Activated CD4-positive, alpha-beta T cell treated with anti-CD3 and anti-CD28 coated beads, Interleukin-2, amount 50 U/mL, for 1 hour (primary cell): ENCODE results near the gene FFAR4.

ENCODE experiments used
- DNase-seq: peaks from one replicate; pipeline ENCODE4 v3.0.0-alpha.2; 2020

FFAR4 gene

DNA sequence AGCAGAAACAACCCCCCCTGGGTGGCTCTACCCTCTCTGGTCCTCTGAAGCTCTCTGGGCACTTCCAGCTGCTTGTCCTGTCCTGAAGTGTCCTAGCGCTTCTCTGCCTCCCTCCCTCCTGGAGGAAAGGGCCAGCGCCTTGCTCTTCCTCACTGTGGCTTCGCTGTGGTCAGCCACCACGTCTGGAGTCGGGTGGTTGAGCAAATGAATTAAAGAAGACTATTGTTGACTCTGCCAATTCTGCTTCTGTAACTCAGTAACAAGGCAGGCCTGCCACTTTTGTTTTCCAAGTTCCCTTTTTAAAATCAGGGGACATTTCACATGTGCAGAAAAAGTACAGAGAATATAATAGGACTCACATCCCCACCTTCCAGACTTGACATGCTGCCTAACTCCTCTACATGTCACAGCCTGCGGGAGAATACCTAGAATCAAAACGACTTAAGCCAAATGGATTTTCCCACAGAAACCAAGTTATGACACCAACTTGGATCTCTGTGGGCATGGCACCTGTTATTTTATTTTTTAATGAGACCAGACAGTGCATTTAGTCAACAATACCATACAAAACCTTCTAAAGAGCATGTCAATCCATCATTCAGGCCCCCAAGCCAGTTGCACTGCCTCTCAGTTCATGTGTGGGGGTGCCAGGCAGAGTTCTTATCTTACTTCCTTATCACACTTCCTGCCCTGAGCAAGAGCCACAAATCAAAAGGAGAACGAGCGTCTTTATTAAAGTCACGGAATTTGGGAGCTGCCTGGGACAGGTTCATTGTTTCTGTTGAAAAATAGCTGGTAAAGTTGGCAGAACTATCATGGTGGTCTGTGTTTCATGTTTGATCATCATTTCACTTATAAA lies 6.8 kb downstream of the FFAR4 start:
- no peak for DNase-seq

DNA sequence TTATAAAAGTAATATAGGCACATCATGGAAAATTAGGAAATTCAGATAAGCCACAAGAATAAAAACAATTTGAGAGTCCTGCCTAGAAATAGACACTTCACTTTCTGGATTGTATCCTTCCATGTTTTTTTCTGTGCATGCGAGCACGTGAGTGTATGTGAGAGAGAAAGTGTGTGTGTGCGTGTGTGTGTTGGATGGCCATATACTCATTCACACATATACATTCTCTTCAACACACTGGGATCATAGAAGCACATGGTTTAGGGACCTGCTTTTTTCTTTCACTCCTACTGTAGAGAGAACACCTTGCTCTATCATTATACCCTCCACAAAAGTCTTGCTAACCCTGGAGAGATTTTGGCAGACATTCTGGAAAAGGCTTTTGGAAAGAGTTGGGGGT lies 7.5 kb downstream of the FFAR4 start:
- DNase-seq: no peak

DNA sequence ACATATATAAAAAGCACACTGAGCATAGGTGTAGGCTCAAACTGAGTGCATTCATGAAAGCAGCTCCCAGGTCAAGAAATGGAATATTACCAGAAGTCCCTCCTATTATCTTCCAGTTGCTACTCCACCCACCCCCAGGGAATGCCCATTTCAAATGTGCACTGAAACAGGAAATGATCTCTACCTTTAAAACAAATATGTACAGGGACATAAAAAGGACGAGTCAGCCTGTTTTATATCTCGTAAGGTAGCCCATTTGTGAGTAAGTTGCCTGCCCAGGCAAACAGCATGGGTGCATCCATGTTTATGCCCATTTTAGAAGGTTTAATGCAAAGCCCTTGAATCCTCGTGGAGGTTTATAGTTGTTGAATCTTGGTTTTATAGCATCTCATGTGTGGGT lies 10.4 kb downstream of the FFAR4 start:
- no peak for DNase-seq

DNA sequence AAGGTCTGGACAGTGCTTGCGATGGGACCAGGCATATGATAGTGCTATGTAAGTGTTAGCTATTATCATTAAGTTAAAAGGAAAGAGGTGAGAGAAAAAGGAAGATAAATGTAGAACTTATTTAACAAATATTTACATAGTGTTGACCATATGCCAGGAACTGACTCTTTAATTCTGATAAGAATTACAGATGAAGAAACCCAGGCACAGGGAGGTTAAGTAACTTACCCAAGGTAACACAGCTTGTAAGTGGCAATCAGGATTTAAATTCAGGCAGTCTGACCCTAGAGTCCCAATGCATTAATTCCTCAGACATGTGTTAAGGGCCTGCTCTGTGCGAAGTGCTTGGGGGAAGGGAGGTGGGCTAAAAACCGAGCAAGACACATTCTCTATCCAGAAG lies 11.1 kb downstream of the FFAR4 start:
- no peak for DNase-seq

DNA sequence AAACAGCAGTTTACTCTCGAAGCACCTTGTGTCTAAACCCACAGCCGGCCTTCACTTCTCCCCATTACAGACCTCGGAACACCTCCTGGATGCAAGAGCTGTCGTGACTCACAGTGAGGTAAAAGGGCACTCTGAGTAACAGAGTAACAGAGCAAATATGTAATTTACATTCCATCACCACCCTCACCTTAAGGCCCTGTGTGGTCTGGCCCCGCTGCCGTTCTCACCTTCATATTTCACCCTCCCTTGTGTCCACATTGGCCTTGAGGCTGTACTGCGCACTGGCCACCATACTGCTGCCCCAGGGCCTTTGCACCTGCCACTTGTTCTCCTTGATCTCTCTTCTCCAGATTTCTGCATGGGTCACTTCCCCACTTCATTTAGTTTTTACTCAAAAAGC lies 12.6 kb downstream of the FFAR4 start:
- no peak for DNase-seq

DNA sequence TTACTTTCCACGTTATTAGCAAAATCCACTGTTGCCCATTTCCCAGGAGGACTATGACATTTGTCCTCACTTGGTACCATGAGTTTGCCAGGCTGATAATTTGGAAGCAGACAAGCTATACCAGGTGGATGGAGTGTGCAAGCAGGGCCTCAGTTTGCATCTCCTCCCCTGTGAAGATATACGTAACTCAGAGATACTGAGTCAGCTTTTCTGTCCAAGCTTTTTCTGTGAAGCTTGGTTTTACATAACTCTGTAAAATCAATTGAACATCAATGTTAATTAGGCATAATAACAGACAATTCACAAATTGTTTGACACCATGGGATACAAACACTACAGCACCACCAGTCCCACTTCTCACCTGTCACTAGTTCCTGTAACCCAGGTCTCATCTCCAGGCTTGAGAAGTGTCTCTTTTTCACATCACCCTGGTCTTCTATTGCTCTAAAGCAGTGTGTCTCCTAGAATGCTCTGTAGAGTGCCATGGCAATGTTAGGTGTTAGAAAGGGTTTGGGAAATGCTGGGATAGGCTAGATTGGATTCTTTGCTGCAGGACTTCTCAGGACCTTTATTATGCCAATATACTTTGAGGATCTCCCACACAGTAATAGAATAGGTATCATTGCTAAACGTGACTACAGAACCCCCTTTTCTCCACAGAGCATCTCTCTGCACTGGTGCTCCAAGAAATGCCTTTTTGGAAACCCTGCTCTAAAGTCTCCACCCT lies 13.7 kb downstream of the FFAR4 start:
- DNase-seq: no peak

DNA sequence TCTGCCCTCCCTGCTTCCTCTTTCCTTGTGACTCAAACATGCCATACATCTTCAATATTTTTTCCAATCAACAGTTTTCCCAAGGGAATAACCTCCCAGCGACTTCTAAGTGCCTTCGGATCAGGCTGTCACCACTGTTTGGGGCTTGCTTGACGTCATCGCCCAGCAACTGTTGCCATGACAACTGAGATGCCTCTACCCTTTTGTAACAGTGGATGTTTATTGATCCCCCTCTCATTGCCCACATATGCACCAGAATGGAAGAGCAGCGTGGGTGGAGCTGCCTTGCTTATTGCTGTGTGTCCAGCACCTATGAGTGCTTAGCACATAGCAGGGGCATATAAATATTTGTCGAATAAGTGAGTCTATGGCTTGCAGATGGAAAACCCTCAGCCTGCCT lies 14.4 kb downstream of the FFAR4 start:
- DNase-seq: no peak

GRCh38 chr10:93584445-93584844 lies 18.0 kb downstream of the FFAR4 start:
- DNase-seq: no peak

DNA sequence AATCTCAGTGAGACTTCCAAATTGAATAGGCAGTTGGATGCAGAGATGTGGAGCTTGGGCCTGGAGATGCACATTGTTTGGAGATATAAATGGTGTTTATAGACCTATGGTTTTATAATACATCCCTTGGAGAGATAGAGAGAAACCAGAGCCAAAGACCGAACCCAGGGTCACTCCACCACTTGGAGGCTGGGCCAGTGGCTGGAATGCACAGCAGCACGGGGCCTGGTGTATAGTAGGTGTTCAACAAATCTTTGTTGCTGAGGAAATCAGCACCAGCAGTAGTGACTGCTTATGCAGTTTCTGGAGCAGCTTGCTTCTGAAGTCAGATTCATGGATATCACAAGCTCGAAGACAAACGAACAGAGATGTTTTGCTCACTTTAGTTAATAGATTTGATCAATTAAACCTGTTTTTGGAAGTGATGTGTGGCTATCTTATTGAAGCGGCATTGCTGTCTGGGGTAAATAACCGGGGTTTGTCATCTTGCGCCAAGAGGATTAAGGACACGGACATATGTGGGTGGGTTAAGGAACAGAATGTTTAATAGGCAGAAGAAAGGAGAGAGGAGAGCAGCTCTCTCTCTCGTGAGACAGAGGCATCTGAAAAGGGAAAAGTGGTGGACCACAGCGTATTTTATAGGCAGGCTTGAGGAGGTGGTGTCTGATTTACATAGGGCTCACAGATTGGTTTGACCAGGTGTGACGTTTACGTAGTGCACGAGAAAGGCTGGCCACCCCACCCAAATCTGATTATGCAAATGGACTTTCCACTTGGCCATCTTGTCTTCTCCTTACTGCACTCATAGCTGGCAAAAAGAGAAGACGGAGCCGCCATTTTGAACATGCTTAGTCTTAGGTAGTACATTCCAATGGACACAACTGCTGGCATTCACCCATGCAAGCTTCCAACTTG lies 23.4 kb downstream of the FFAR4 start:
- no peak for DNase-seq

DNA sequence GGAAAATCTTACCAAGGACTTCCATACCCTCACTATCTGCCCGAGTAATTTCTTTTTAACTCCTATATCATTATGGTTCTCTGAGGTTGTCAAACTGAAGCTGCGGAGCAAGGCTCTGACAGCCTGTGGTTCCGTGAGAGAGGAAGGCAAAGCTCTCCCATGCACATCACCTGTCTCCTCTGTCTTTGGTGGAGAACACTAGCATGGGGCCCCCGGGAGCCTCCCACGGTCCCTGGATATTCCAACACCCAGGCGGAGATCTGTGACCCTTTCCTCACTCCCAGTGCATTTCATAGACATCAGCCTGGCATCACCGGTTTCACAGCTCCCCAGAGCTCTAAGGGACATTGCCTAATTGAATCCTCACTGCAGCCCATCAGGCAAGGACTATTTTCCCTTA lies 24.2 kb downstream of the FFAR4 start:
- no peak for DNase-seq

DNA sequence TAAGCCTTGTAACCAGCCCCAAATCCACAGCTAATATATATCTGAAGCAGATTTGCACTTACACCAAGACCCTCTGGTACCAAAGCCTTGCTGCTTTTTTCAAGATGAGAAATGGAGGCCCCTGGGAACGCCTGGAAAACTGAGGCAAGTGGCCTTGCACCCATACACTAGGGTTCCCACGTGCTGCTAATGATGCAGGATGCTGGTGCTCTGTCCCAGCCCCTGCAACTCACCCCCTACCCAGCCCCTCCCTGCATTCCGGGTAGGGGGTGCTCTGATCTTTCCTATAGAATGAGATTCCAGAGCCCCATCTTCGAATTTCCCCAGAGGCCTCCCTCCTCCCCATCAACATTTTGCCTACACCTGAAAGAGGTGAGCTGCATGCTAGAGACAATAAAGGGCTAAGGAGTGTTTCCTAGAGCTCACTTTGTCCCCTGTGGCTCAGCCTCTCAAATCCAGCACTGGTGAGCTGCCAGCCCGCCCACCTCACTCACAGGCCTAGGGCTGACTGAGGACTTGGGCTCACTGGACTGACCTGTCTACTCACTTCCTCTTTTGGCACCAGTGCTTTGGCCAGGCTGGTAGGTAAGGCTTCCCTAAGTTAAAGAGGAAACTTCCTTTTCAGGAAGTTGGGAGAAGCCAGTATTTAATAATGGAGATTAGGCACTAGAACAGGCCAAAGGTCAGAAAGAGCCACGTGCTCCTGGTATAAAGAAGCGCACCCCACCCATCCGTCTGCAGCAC lies 24.8 kb downstream of the FFAR4 start:
- DNase-seq: no peak

DNA sequence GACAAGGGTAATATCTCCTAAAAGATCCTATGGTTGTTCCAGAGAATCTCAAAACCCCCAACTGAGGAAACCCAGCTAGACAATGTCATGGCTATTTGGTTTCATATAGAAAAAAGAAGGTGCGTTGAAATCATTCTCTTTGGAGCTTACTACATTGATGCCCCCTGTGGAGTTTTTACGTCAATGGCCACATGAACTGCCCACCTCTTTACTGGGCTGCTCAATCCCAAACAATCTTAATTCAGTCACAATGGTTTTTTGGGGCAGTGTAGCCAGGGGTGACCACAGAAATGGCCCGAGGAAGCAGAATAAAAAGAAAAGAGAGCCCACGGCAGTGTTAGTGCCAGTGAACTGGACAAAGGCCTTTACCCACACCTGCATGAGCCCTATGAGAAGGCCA lies 26.8 kb downstream of the FFAR4 start:
- no peak for DNase-seq

- DNase-seq: no peak
Observed at GRCh38 chr10:93593749-93594148, 27.3 kb downstream of the FFAR4 start.

GRCh38 chr10:93594518-93594917 lies 28.1 kb downstream of the FFAR4 start:
- DNase-seq: no peak

DNA sequence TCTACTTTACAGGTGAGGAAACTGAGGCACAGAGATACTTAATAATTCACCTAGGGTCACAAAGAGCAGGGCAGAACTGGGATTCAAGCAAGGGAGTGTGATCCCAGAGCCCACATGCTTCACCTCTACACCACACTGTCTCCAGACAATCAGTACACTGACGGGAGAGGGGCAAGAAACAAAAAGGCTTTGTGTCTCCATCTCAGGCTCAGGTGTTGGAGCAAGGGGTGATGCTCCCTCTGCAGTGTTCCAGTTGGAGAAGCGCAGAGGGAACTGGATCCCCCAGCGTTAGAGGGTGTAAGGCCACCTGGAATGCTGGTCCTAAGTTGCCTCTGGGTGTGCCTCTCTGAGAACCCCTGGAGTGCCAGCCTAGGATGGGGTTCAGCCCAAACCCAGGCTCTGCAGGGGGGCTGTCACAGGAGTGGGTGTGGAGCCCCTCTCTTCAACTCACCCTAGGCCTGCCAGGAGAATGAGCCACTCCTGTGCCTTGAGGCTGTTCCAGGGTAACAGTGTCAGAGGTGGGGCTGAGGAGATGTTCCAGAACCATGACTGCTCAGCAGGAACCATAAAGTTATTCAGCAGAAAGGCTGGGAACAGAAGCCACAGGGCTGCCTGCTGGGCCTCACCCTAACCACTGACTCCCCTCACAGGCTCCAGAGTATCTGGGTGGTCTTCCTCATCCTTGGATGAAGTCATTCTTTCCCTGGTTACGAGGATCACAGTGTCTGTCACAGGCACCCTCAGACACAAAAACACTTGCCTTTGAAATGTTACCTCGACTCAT lies 29.1 kb downstream of the FFAR4 start:
- no peak for DNase-seq

GRCh38 chr10:93596539-93596938 lies 30.1 kb downstream of the FFAR4 start:
- no peak for DNase-seq

DNA sequence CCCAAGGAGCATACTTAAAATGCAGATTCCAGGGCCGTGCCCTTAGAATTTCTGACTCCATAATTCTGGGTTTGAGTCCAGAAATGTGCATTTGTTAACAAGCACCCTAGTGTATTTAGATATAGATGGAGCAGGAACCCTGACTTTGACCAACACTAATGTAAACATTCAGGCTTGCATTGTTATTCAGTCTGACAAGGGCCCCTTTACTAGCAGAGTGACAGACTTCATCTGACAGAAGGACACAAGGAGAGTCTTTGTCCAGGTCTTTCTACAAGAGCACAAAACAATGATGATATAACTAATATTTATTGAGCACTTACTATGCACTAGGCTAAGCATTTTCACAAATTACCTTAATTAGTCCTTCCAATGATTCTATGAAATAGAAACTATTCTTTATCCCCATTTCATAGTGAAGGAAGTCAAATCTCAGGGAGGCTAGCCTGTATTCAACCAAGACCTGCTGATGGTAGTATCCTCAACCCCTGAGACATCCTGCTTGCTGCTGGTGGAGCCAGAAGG lies 30.7 kb downstream of the FFAR4 start:
- DNase-seq: no peak

GRCh38 chr10:93598157-93598556 lies 31.7 kb downstream of the FFAR4 start:
- no peak for DNase-seq

- DNase-seq: no peak
Observed at GRCh38 chr10:93599335-93599734, 32.9 kb downstream of the FFAR4 start.

DNA sequence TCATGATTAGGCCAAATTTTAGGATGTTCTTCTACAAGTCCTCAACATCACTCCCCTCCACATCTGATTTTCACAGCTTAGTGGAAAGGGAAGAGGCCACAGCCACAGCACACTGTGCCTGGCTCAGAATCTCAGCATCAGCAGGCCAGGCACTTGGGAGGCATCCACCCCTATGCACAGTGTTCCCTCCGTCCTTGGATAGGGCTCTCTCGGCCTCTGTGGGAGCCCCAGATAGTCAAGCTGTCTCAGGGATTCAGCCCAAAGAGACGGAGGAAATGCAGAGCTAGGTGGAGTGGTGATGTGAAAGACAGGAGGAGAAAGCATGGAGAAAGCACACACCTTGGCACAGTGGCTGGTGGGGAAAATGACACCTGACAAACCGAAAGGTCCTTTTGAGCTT lies 33.3 kb downstream of the FFAR4 start:
- DNase-seq: no peak

DNA sequence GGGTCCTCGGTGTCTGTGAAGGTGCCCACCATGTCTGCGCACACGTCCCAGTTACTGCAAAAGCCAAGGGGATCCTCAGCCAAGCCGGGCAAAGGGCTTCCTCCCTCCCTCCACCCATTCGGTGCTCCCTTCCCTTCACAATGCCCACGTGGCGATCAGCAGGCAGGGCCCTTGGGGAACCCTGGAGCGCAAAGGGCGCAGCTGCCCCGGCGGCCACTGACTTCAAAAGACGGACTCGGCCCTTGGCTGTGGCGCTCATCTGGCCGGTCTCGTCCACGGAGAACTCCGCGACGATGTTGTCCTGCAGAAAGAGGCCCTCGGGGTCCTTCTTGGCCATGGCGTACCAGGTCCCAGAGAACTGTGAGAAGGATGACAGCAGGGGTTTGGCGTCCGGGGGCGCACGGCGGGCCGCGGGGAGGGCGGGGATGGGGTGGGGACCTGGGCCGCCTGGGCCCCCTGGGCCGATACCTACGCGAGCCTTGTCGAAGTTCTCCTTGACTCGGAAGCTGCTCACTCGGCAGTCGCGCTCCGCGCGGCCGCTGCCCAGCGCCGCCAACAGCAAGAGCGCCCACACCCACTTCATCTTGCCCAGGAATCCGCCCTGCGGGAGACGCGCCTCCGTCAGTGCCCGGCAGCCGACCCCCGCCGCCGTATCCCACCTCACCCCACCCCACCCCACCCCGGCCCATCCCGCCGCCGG lies 34.1 kb downstream of the FFAR4 start:
- no peak for DNase-seq
